CD14-positive monocyte (primary cell): Measurements from ENCODE around the gene BMP4. TPM values are rescaled to one million over a fixed set of nuclear protein-coding genes. Genes with fewer than 3 reads are reported as not detected.

ENCODE experiments used
- DNase-seq, 3 donors: peaks; one replicate each; pipeline ENCODE4 v3.0.0-alpha.2; 2011 to 2022
- H2AFZ ChIP-seq: 2 replicates; pipeline ENCODE4 v1.6.0; 2012; ENCODE audit warnings: mild to moderate bottlenecking, low read depth, low read length, inconsistent platforms; ENCODE audit not compliant: insufficient read depth, poor library complexity, severe bottlenecking
- H3K27ac ChIP-seq, 2 donors: 1 replicate in 1 of 2; 2 replicates in 1 of 2; pipeline ENCODE4 v1.5.1; 2012 to 2013; ENCODE audit warnings: low read length in 2 of 2, control low read depth in 1 of 2, inconsistent platforms in 1 of 2, low read depth in 1 of 2, mild to moderate bottlenecking in 1 of 2
- H3K27me3 ChIP-seq, 2 donors: one replicate each; pipeline versions ENCODE4 v1.6.0 to v1.6.1; 2011 to 2013; ENCODE audit warnings: low read length in 2 of 2; ENCODE audit not compliant: control insufficient read depth in 2 of 2, insufficient read depth in 2 of 2
- H3K36me3 ChIP-seq, 2 donors: replicated peaks in 1 of 2; 1 replicate in 1 of 2; 2 replicates in 1 of 2; pipeline versions ENCODE4 v1.5.1 to v1.6.1; 2012 to 2013; ENCODE audit warnings: low read length in 2 of 2, control low read depth in 1 of 2, inconsistent platforms in 1 of 2, mild to moderate bottlenecking in 1 of 2; ENCODE audit not compliant: insufficient read depth in 2 of 2, control insufficient read depth in 1 of 2
- H3K4me1 ChIP-seq, 2 donors: 1 replicate in 1 of 2; 2 replicates in 1 of 2; pipeline versions ENCODE4 v1.5.1 to v1.6.1; 2012 to 2013; ENCODE audit warnings: low read length in 2 of 2, control low read depth in 1 of 2, inconsistent platforms in 1 of 2, mild to moderate bottlenecking in 1 of 2, moderate library complexity in 1 of 2; ENCODE audit not compliant: insufficient read depth in 2 of 2, control insufficient read depth in 1 of 2
- H3K4me2 ChIP-seq: replicated peaks from 2 replicates; pipeline ENCODE3; 2012; ENCODE audit warnings: low read length, moderate library complexity, mild to moderate bottlenecking; ENCODE audit not compliant: poor library complexity, severe bottlenecking; ENCODE audit errors: extremely low read depth
- H3K4me3 ChIP-seq, 3 experiments: fragments of 200-600 bp in 1 of 3; sonication (generic) in 1 of 3; replicated peaks in 1 of 3; 1 replicate in 2 of 3; 2 replicates in 1 of 3; pipeline ENCODE4 v1.5.1; 2011 to 2013; ENCODE audit warnings: low read length in 3 of 3, mild to moderate bottlenecking in 3 of 3, control low read depth in 2 of 3, low read depth in 2 of 3, inconsistent platforms in 1 of 3, moderate library complexity in 1 of 3
- H3K79me2 ChIP-seq: 2 replicates; pipeline ENCODE4 v1.6.0; 2012; ENCODE audit warnings: mild to moderate bottlenecking, control low read depth, inconsistent platforms, low read length, moderate library complexity; ENCODE audit not compliant: insufficient read depth
- H3K9ac ChIP-seq: 2 replicates; pipeline ENCODE4 v1.6.0; 2017; ENCODE audit warnings: low read length, mild to moderate bottlenecking; ENCODE audit not compliant: insufficient read depth, poor library complexity, severe bottlenecking
- H3K9me3 ChIP-seq, 2 donors: replicated peaks in 1 of 2; 1 replicate in 1 of 2; 2 replicates in 1 of 2; pipeline versions ENCODE4 v1.5.1 to v1.6.1; 2012 to 2013; ENCODE audit warnings: low read length in 2 of 2, control low read depth in 1 of 2; ENCODE audit not compliant: control insufficient read depth in 1 of 2, insufficient read depth in 1 of 2
- H4K20me1 ChIP-seq: 2 replicates; pipeline ENCODE4 v1.6.0; 2012; ENCODE audit warnings: mild to moderate bottlenecking, low read length, control low read depth, moderate library complexity; ENCODE audit not compliant: insufficient read depth
- H3K27ac Mint-ChIP-seq, 7 donors: one replicate each; pipeline ENCODE4 v1.8.0; 2020; ENCODE audit warnings: mild to moderate bottlenecking in 7 of 7, mixed read lengths in 7 of 7, moderate library complexity in 6 of 7, inconsistent platforms in 2 of 7
- H3K27me3 Mint-ChIP-seq, 3 donors: one replicate each; pipeline ENCODE4 v1.8.0; 2021 to 2022; ENCODE audit warnings: low read depth in 3 of 3, mild to moderate bottlenecking in 3 of 3, mixed read lengths in 3 of 3, moderate library complexity in 3 of 3, inconsistent platforms in 1 of 3
- H3K36me3 Mint-ChIP-seq, 2 donors: one replicate each; pipeline ENCODE4 v1.8.0; 2020; ENCODE audit warnings: mixed read lengths in 2 of 2, inconsistent platforms in 1 of 2, mild to moderate bottlenecking in 1 of 2
- H3K4me1 Mint-ChIP-seq: one replicate; pipeline ENCODE4 v1.8.0; 2020; ENCODE audit warnings: mild to moderate bottlenecking, mixed read lengths
- H3K4me3 Mint-ChIP-seq, 2 donors: one replicate each; pipeline ENCODE4 v1.8.0; 2020; ENCODE audit warnings: mild to moderate bottlenecking in 2 of 2, mixed read lengths in 2 of 2, moderate library complexity in 1 of 2
- H3K9me3 Mint-ChIP-seq, 7 donors: one replicate each; pipeline ENCODE4 v1.8.0; 2020 to 2022; ENCODE audit warnings: mixed read lengths in 7 of 7, mild to moderate bottlenecking in 6 of 7, moderate library complexity in 6 of 7, inconsistent platforms in 2 of 7
- CTCF ChIP-seq: fragments of 200-600 bp; IDR thresholded peaks from one replicate; pipeline ENCODE4 v1.8.0; 2022; ENCODE audit warnings: antibody characterized with exemption, mild to moderate bottlenecking
- WGBS: methylation state at CpG from one replicate; pipeline ENCODE4 v1.1.5; 2013; ENCODE audit warnings: missing lambda C conversion rate; ENCODE audit not compliant: insufficient coverage; 5-methylcytosine and 5-hydroxymethylcytosine counted together
- intact Hi-C, 2 donors: fragments of 100-400 bp; cut with micrococcal nuclease; formaldehyde crosslinking; loops; one replicate each; pipeline versions ENCODE4 v1.15.0 to v1.15.1; 2023
- polyA plus RNA-seq, 3 donors: library from polyadenylated mRNA; depleted of rRNA in 1 of 3; unstranded in 2 of 3; stranded (reverse) in 1 of 3; fragments of 300-500 nt in 2 of 3; fragments of >200 nt in 1 of 3; fragmentation: Illumina TruSeq in 2 of 3; gene quantifications; 1 replicate in 2 of 3; 2 replicates in 1 of 3; pipeline ENCODE4 v1.2.3, GENCODE V29; 2012 to 2021

The BMP4 gene
- polyA plus RNA-seq, 3 donors, result 0.28 TPM; not detected in 2

GRCh38 chr14:53952533-53952932, 4.1 kb downstream of the BMP4 start:
- Histone ChIP-seq H3K27me3 (peaks cover 50 to 86% of the 10 kb centered on the region in 2 donors), H3K4me3 (no peak overlapping the region), H3K79me2 (no peaks in the 10 kb centered on the region), H3K9me3 (peaks cover 4 to 22% of the 10 kb centered on the region in 2 donors), H2AFZ (no peak overlapping the region), H3K4me2 (no peak overlapping the region), H3K9ac (no peak overlapping the region), H3K4me1 (peaks cover 24 to 32% of the 10 kb centered on the region in 2 donors), H3K27ac (no peak overlapping the region), H4K20me1 (no peaks in the 10 kb centered on the region), H3K36me3 (no peaks in the 10 kb centered on the region)
- Mint-ChIP-seq H3K4me3 (peak overlapping the region in 1 of 2 donors; percentile 87), H3K9me3 (peaks cover 0 to 27% (median 12%) of the 10 kb centered on the region in 7 donors), H3K36me3 (peaks cover 0 to 2% of the 10 kb centered on the region in 2 donors), H3K27ac (no peak overlapping the region), H3K27me3 (peaks cover 79 to 92% (median 82%) of the 10 kb centered on the region in 3 donors), H3K4me1 (peaks cover 29% of the 10 kb centered on the region)
- WGBS, result 53% methylated on average over 9 of the region's 10 CpGs
- TF ChIP-seq CTCF, result no peak
- no peak for DNase-seq
- intact Hi-C loops, result no loop called here

GRCh38 chr14:53951627-53952303, 4.9 kb downstream of the BMP4 start:
- no peak for TF ChIP-seq CTCF
- no peak overlapping the region for H3K4me2 ChIP-seq
- WGBS, result 89% methylated on average over 27 of the region's 32 CpGs

More at GRCh38 chr14:53951627-53952303, 4.9 kb downstream of the BMP4 start:
- H3K4me1 Mint-ChIP-seq, result peaks cover 27% of the 10 kb centered on the region
- H3K27ac Mint-ChIP-seq, result no peak overlapping the region
- Histone ChIP-seq H3K79me2 (no peaks in the 10 kb centered on the region), H3K27me3 (peaks cover 49 to 86% of the 10 kb centered on the region in 2 donors), H3K4me1 (peaks cover 24 to 32% of the 10 kb centered on the region in 2 donors), H3K36me3 (no peaks in the 10 kb centered on the region), H3K4me3 (no peak overlapping the region), H4K20me1 (no peaks in the 10 kb centered on the region), H3K9ac (no peak overlapping the region), H2AFZ (no peak overlapping the region), H3K27ac (no peak overlapping the region), H3K9me3 (peaks cover 4 to 22% of the 10 kb centered on the region in 2 donors)
- H3K36me3 Mint-ChIP-seq, result peaks cover 0 to 2% of the 10 kb centered on the region in 2 donors
- DNase-seq, result no peak
- intact Hi-C loops, result no loop called here
- H3K9me3 Mint-ChIP-seq, result peaks cover 0 to 29% (median 11%) of the 10 kb centered on the region in 7 donors
- peaks cover 81 to 92% (median 82%) of the 10 kb centered on the region in 3 donors for H3K27me3 Mint-ChIP-seq
- peak overlapping the region in 1 of 2 donors; percentile 87 for H3K4me3 Mint-ChIP-seq
